ENCODE data around the gene YTHDF1. TPM values are rescaled to one million over a fixed set of nuclear protein-coding genes. Genes with fewer than 3 reads are reported as not detected.

YTHDF1 gene
- total RNA-seq, 1 experiment from 2014 or later, result 42.6 TPM

DNA sequence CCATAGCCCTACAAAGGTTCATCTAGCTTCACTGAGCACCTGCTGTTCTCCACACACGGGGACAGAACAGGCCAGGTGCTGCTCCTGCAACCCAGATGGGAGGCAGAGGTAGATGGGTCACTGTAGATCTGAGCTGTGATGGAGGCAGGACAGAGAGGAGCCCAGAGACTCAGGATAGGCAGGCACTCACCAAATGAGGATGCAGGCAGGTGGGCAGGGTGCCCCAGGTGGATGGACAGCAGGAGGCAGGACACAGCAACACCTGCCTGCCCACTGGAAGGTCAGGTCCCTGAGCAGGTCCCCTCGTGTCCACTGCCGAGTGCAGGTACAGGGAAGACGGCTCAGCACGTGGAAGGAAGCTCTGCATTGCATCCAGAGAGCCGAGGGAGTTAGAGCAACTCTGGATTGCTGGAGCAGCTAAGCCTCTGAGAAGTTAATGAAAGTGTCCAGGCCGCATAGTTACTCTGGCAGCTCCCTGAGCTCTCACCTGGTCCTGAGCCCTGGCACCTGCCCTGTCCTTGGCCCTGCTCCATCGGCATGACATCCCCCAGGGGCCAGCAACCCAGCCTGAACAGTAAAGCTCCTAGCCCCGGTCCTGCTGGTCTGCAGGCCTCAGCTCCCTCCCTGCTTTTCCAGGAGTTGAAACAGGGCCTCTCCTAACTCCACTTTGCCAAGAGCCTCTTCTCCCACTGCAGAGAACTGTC, 4.9 kb upstream of the YTHDF1 start:
- Histone ChIP-seq H3K9me2 (ENCODE audit: insufficient read depth) (no peaks in the 10 kb centered on the region), H3K27ac (no peak overlapping the region), H3K9me3 (ENCODE audit: insufficient read depth, low read depth) (no peaks in the 10 kb centered on the region), H4K20me1 (ENCODE audit: insufficient read depth) (0 out of 2 replicates have a peak, but pooled peaks cover 4% of the 10 kb centered on the region), H3F3A (ENCODE audit: insufficient read depth, low read depth) (peaks cover 43% of the 10 kb centered on the region), H3K4me1 (replicated peaks; ENCODE audit: insufficient read depth) (peaks cover 45% of the 10 kb centered on the region), H3K79me2 (ENCODE audit: low read depth) (no peaks in the 10 kb centered on the region), H3K36me3 (ENCODE audit: low read depth) (no peaks in the 10 kb centered on the region), H3K4me2 (no peak overlapping the region), H3K4me3 (no peak overlapping the region), H2AFZ (no peak overlapping the region), H3K27me3 (ENCODE audit: insufficient read depth, low read depth) (peaks cover 17% of the 10 kb centered on the region)
- ChIA-PET CTCF (interaction anchor here (0.5 kb wide), 1 partner anchor 367 kb away, joined by 3 read pairs; no protein-coding TSS in a partner anchor), POLR2A (ENCODE audit: unreplicated experiment) (no interaction called here)
- no peak for TF ChIP-seq EZH2 (IDR thresholded peaks at IDR 0.05; ENCODE audit: low read depth)
- TF ChIP-seq, protein P1, sequence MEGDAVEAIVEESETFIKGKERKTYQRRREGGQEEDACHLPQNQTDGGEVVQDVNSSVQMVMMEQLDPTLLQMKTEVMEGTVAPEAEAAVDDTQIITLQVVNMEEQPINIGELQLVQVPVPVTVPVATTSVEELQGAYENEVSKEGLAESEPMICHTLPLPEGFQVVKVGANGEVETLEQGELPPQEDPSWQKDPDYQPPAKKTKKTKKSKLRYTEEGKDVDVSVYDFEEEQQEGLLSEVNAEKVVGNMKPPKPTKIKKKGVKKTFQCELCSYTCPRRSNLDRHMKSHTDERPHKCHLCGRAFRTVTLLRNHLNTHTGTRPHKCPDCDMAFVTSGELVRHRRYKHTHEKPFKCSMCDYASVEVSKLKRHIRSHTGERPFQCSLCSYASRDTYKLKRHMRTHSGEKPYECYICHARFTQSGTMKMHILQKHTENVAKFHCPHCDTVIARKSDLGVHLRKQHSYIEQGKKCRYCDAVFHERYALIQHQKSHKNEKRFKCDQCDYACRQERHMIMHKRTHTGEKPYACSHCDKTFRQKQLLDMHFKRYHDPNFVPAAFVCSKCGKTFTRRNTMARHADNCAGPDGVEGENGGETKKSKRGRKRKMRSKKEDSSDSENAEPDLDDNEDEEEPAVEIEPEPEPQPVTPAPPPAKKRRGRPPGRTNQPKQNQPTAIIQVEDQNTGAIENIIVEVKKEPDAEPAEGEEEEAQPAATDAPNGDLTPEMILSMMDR (conservative IDR thresholded peaks at IDR 0.05), result no peak
- intact Hi-C loops (cut with micrococcal nuclease; ENCODE audit: unreplicated experiment), result loop anchor here (5.0 kb wide), 1 partner anchor 71 kb away; the partner anchor contains the start of gene COL20A1
- DNase-seq, result no peak
- no TSS peak for BruUV-seq (replicated peaks)

DNA sequence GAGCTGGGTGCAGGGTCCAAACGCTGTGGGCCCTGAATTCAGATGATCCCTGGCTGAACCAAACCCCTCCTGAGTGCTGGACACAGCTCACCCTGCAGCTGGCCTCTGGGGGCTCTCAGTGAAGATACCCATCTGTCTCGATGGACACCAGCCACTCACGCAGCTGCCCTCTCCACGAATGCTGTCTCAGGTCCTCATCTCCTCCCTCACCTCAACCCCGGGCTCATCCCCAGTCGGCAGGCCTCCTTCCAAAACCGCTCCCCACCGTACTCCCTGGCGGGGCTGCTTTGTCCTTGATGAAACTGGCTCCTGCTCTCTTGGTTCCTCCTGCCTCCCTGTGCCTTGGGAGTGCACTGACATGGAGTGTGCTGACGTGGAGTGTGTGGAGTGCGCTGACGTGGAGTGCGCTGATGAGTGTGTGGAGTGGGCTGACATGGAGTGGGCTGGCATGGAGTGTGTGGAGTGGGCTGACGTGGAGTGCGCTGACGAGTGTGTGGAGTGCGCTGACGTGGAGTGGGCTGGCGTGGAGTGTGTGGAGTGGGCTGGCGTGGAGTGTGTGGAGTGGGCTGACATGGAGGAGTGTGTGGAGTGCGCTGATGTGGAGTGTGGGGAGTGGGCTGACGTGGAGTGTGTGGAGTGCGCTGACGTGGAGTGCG, 4.1 kb upstream of the YTHDF1 start:
- H3K4me1 ChIP-seq (replicated peaks; ENCODE audit: insufficient read depth), result peaks cover 38% of the 10 kb centered on the region
- CTCF ChIA-PET, result no interaction called here
- H3K27ac ChIP-seq, result no peak overlapping the region
- no peaks in the 10 kb centered on the region for H3K9me2 ChIP-seq (ENCODE audit: insufficient read depth)
- H3F3A ChIP-seq (ENCODE audit: insufficient read depth, low read depth), result peaks cover 41% of the 10 kb centered on the region
- H2AFZ ChIP-seq, result no peak overlapping the region
- POLR2A ChIA-PET (ENCODE audit: unreplicated experiment), result interaction anchor here (0.5 kb wide), 1 partner anchor 488 kb away, joined by 6 read pairs; the partner anchor contains the start of genes ARFRP1 and ZGPAT
- no peak for DNase-seq
- H3K36me3 ChIP-seq (ENCODE audit: low read depth), result peaks cover under 1% of the 10 kb centered on the region; the same call in 1 of the 2 replicates
- H4K20me1 ChIP-seq (ENCODE audit: insufficient read depth), result peaks cover 5% of the 10 kb centered on the region
- TF ChIP-seq EZH2 (IDR thresholded peaks at IDR 0.05; ENCODE audit: low read depth), result no peak
- TF ChIP-seq, protein P1 (conservative IDR thresholded peaks at IDR 0.05), result no peak
- no peak overlapping the region for H3K4me2 ChIP-seq
- no TSS peak for BruUV-seq (replicated peaks)
- H3K9me3 ChIP-seq (ENCODE audit: insufficient read depth, low read depth), result no peaks in the 10 kb centered on the region
- intact Hi-C loops (cut with micrococcal nuclease; ENCODE audit: unreplicated experiment), result loop anchor here (5.0 kb wide), 1 partner anchor 72 kb away; the partner anchor contains the start of gene COL20A1
- H3K4me3 ChIP-seq, result no peak overlapping the region
- peaks cover 7% of the 10 kb centered on the region for H3K79me2 ChIP-seq (ENCODE audit: low read depth)
- peaks cover 17% of the 10 kb centered on the region for H3K27me3 ChIP-seq (ENCODE audit: insufficient read depth, low read depth)

DNA sequence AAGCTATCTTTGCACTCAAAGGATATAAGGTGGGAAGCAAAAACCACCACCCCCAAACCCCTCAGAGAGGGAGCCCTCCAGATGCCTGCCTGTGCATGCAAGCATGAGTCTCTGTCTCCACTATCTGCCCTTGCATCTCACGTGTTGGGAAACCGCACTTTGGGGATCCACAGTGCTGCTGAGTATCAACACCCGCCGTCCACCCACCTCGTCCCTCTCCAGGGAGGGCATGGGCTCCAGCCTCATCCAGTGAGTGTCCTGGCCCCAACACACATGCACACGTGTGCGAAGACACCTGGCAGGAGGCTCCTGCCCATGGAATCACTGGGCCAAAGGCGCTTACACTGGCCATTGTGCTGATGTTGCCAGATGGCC, 3.5 kb upstream of the YTHDF1 start:
- Histone ChIP-seq H3F3A (ENCODE audit: insufficient read depth, low read depth) (peaks cover 41% of the 10 kb centered on the region), H3K4me3 (no peak overlapping the region), H3K36me3 (ENCODE audit: low read depth) (peaks cover 6% of the 10 kb centered on the region), H3K4me1 (replicated peaks; ENCODE audit: insufficient read depth) (peaks cover 38% of the 10 kb centered on the region), H3K4me2 (no peak overlapping the region), H2AFZ (no peak overlapping the region), H3K27me3 (ENCODE audit: insufficient read depth, low read depth) (peaks cover 17% of the 10 kb centered on the region), H3K9me3 (ENCODE audit: insufficient read depth, low read depth) (no peaks in the 10 kb centered on the region), H3K9me2 (ENCODE audit: insufficient read depth) (no peaks in the 10 kb centered on the region), H4K20me1 (ENCODE audit: insufficient read depth) (peaks cover 10% of the 10 kb centered on the region), H3K27ac (no peak overlapping the region), H3K79me2 (ENCODE audit: low read depth) (peaks cover 13% of the 10 kb centered on the region)
- POLR2A ChIA-PET (ENCODE audit: unreplicated experiment), result no interaction called here
- intact Hi-C loops (cut with micrococcal nuclease; ENCODE audit: unreplicated experiment), result no loop called here
- no peak for DNase-seq
- CTCF ChIA-PET, result no interaction called here
- TF ChIP-seq, protein P1 (conservative IDR thresholded peaks at IDR 0.05), result no peak
- TF ChIP-seq EZH2 (IDR thresholded peaks at IDR 0.05; ENCODE audit: low read depth), result no peak
- no TSS peak for BruUV-seq (replicated peaks)
